ELF-1 (cell line): ENCODE measurements around the gene TTLL7.
"Not testable (repeated sequence)": the region's sequence is repeated elsewhere in the genome, so short reads cannot be mapped to it uniquely, and the experiment has no call there.

Experiments used
- DNase-seq: peaks from one replicate; pipeline ENCODE4 v3.0.0-alpha.2; 2016; ENCODE audit warnings: low read depth, low spot score

Gene TTLL7

DNA sequence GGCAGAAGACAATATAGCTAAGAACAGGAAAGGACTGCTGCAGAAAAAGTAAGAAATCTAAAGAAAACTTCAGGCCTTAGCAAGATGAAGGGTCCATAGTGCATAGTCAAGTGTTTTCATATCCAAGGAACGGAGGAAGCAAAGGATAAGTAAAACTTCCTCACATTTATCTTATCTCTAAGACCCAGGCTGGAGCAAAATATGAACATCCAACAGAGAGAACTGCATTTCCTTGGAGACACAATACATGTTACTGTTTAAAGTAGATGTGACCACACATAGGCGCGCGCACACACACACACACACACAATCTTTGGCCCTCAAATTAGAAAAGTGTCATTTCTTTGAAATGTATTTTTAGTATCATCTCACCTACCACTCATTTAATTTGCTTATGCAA, 66.7 kb downstream of the TTLL7 start:
- no peak for DNase-seq

DNA sequence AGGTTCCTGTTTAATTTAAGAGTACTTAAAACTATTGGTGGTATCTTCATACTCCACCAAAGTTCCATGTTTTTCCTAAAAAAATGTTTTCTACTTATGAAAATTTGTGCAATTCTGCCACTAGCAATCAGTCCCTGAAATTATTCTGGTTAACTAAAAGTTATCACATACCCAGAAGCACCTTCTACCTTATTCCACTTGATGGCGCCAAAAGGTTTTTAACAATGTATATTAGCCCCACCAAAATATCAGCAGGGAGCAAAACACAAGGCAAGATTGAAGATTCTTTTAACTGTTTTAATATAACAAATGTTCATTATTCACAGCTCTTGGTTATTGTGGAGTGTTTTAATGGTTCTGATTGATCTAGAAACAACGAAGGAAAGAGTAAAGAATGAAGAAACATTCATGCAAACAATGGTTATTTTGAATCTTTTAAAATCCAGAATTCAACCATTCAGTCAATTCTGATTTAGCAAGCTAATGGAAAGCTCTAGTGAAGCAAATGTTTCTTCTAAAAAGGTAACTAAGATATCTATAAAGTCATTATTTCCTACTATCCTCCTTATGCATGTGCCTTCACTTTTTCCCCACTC, 67.2 kb downstream of the TTLL7 start:
- peak; percentile 9 for DNase-seq

DNA sequence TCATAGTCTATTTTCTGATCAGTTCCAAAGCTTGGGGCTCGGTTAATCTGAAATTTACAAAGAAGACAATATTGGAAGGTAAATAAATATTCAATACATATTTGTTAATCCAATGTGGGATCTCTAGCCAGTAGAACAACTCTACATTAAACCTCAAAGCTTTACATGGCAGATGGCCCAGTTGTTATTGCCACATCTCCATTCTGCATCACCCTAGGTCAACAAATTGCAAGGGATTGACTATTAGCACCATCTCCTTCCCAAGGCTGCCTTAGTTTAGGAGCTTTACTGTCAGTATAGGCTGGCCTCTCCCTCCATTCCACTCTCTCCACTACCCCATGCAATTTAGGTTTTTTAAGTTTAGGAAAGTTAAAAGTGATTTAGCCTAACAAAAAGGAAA, 69.7 kb downstream of the TTLL7 start:
- no peak for DNase-seq

DNA sequence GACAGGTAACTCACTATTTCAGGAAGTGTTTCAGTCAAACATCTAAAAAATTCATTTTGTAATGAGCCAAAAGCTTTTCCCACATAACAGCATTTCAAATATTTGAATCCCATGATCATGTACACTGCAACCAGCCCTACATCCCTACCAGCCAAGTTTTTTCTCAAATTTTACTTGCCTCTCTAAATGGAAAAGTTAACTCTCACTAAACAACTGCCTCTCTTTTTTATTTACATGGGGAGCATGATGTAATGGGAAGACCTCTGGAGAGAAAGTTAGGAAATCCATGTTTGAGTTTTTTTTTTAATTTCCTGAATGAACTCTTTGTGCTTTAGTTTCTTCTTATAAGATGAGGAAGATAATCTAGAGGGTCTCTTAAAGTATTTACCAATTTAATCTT, 70.5 kb downstream of the TTLL7 start:
- DNase-seq, result no peak

DNA sequence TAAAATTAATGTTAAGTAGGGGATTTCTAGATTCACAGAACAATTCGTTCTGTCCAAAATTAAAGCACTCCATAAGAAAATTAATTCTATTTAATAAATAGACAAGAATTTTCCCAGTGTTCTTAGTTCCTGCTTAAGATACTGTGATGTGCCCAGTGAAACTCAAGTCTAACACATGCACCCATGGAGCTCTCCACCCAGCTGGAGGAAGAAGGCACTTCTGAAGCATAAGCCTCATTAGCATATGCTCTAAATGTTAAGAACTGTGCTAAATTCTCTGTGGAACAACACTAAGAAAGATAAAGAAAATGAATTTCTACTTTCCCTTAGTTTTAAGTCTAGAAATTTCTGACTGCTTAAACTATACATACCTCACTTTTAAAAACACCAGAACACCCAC, 71.2 kb downstream of the TTLL7 start:
- no peak for DNase-seq

DNA sequence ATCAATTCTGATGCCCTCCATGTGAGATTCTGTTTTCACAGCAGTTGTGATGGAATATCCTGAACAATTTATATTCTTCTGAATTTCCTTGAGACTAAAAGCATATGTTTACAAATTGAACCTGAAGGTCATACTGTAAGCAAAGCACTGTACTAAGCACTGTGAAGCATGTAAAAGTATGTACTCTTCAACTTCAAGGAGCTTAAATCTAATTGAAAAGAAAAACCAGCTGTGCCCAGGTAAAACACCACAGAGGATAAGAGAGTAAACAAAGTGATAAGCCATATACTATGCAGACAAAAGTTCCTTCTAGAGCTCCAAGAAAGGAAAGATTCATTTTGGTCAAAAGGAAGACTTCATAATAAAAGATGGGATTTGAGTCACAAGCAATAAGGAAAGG, 71.9 kb downstream of the TTLL7 start:
- no peak for DNase-seq

DNA sequence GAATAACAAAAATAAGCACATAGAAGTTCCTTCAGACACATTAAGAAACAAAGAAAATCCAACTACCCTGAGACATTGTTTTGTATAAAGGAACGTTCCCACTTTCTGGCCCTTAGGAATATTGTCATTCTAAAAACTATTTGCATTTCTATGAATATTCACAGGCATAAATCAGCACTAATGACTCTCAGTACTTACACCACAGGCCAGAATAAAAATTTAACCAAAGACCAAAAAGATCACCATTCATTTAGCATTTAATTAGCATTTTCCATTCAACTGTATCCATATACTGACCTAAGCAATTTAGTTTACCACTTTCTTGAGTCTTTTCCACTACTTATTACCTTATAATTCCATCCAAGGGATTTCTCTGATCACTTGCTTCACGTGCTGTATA, 75.4 kb downstream of the TTLL7 start:
- no peak for DNase-seq

DNA sequence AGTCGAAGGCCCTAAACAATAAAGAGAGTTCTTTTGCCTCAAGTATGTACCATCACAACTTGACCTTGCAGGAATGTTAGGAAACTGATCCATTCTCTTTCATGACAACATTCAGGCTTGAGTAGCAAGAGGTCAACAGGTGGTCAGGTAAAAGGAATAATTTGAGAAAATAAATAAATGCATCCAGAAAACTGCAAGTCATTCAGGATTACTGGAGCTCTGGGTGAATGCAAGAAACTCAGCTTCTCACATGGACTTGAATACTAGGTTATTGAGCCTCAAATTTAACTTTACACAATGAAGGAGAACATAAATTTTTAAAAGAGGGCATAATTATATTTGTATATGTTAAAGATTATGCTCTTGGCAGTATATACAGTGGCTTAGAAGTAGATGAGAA, 76.5 kb downstream of the TTLL7 start:
- DNase-seq, result no peak

DNA sequence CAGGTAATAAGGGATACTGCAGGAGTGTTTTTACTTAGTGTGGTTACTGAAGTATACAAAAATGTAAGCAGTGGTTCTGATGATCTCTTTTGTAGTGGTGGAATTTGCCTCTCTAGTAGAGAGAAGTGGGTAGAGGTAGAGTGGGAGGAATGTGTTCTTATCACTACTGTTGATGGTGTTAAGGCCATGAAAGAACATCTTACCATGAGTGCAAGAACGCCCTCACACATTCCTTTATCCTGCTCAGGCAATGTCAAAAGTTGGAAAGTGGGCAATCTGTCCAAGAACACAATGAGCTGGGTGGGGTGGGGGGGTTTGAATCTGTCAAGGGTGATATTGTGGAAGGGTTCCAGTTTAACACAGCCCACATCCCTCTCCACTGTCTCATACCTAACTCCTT, 78.6 kb downstream of the TTLL7 start:
- DNase-seq, result no peak

DNA sequence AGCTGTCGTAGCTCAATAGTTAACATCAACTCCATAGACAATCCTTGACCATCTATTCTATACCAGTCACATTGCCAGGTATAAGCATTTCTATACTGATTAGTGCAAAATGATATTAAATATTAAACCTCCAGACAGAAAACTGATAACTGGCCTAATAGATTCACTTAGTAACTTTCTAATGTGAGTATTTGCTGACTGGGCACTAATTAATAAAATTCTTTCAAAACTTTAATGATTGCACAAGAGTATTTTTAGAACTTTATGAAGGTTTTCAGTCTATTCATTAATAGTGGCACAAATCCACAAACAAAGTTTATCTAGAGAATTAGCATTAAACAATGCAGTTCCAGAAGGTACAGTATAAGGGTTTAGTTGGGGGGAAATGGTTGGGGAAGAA, 79.1 kb downstream of the TTLL7 start:
- DNase-seq, result no peak

DNA sequence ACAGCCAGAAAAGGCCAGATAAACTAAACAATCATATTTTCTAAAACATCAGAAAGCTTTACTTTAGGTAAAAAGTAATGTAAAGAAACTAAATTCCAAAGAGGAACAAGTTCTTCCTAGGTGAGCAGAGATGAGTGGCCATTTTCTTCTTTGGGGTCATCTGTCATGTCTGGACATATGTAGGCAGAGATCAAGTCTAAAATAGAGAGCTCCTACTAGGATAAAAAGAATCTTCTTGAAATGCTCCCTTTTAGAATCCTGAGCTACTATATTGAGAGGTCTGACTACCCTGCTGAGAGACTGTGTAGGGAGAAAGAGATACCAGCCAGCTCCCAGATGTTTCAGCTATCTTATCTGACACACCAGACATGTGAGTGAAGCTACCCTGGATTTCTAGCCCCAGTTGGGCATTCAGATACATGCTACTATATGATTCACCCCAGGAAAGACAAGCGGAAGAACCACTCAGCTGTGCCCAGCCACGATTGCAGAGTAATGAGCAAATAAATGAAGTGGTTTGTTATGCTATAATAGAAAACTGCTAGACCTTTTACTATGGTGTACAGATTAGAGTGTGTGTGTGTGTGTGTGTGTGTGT, 80.1 kb downstream of the TTLL7 start:
- no peak for DNase-seq

DNA sequence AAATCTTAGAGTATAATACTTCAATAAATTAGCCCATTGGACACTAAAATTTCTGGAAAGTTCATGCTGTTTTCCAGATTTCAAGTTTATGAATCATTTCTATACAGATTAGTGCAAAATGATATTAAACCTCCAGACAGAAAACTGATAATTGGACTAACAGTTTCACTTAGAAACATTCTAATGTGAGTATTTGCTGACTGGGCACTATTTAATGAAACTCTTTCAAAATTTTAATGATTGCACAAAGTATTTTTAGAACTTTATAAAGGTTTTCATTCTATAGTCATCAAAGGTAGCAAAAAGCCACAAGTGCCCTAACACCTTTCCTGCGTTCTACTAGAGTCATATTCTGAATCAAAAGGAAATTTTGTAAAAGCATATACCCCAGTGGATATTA, 81.0 kb downstream of the TTLL7 start:
- no peak for DNase-seq

DNA sequence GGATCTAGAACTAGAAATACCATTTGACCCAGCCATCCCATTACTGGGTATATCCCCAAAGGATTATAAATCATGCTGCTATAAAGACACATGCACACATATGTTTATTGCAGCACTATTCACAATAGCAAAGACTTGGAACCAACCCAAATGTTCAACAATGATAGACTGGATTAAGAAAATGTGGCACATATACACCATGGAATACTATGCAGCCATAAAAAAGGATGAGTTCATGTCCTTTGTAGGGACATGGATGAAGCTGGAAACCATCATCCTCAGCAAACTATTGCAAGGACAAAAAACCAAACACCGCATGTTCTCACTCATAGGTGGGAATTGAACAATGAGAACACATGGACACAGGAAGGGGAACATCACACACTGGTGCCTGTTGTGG, 82.8 kb downstream of the TTLL7 start:
- not testable (repeated sequence) for DNase-seq

DNA sequence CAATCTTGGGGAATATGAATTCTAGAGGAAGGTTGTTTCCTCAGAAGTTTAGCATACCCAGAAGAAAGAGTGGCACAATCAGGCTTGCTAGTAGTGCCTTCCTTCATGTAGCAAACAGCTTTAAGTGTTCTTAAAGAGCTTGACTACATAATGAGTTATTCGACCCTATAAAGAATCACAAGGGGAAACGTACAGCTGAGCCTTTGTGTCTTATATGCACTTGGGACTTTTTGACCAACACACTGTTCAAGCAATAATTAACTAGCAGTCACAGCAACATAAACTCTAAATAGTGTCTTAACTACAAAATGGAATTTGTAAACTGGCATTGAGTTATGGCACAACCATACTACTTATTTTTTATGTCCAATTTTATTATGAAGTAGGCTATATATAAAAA, 86.1 kb downstream of the TTLL7 start:
- DNase-seq, result no peak

DNA sequence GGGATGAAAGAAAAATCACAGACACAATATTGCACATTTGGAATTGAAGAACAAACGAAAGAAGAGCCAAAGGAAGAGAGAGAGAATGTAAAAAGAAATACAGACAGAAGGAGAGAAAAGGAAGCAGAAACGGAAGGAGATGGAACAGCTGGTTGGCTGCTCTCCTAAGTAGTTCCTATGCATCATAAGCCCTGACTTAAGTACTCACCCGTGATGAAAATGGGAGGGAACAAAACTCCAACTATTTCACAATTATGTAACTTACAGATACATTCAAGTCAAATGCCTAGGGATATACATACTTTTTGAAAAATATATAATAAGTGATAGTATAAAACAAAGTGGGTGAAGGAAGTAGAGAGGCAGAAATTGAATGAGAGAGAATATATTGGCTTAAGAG, 88.5 kb downstream of the TTLL7 start:
- DNase-seq, result no peak

DNA sequence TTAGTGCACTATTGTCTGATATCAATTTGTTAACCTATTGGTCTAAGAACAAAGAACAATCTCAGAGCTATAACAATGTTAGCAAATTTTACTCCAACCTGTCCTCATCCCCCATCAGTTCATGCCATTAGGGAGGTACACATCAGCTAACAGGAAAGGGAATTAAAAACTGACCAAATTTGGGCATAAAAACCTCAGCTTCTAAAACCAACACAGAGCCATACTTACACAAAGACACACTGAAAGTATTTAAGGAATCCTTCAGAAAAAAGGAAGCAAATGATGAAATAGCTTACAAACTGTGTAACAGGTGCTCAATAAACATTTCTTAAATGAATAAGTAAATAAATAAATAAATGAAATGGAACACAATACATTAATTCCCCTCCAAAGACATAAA, 89.2 kb downstream of the TTLL7 start:
- DNase-seq, result no peak

DNA sequence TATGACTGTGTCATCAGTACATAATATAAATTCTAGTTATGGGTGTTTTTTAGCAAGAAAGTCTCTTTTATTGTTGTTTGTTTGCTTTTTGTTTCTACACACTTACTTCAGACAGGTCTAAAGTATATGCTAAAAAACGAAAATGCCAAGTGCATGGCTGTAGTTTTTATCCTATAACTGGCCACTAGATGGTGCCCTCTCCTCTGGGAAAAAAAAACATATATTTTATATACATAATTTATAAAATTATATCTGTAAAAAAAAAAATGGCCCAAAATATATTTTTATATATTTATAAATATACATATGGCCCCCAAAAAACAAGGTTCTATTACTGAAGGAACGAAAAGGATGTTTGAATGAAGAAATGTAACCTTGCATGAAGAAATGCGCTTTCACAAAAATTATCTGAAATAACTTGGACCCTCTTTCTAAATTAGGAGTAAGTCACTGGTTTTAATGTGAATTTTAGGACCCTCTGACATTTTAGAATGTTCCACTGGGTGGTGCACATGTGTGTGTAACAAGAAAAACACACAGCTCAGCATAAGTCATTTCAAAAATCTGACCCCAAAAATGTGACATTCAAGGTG, 93.5 kb downstream of the TTLL7 start:
- no peak for DNase-seq

DNA sequence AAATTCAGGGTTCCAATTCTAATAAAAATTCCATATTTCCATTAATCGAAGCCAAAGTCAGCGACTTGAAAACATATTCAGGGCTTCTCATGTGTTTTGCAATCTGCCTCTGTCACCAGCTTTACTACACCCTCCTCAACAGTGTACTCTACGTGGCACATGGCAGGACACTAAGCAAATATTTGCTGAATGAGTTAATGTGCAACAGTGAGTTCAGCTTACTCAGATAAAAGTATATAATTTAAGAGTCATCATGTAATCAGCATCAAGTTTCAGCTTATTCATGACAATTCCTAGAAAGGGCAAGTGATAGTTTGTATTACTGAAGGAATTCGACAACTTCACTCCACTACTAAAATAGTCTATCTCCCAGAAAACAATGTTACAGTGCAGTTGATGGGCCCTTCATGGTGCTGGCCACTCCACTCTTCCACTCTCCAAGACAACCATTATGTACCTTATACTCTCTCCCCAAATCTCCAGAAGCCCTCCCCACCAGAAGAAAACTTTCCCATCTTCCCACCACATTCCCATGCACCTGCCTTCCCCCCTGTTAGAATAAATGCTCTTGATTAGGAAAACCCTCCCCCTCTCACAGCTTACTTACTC, 97.3 kb downstream of the TTLL7 start:
- DNase-seq, result no peak

DNA sequence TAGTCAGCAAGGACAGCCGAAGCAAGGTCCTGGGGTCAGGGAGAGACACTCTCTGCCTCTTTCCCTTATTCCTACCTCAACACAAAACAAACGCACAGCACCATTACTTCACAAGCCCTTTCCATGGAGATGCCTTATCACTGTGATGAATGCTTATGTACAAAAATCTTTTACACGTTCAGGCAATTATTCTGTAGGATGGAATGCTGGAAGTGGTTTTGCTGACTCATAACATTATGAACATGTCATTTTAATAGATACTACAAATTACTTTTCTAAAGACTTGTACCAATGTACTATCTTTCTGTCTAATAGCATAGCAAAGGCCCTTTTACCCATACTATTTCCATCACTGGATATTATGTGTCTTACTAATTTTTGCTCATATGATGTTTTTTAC, 98.4 kb downstream of the TTLL7 start:
- DNase-seq, result no peak

DNA sequence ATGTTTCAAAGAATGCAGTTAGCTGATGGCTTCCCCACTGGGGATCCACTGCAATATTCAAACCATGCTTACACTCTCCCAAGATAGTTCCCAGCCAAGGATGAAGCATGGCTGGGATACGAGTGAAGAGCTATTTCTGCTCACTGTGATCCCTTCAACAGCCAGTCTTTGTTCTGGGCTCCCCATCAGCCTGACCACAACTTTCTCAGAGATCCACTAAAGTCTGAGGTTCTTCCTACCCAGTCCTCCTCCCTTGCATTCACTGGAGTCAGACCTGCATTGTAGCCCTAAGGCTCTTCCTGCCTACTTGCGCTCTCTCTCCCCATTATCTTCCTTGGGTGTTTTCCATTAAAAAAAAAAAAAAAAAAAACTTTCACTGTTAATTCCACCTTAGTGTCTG, 101.4 kb downstream of the TTLL7 start:
- DNase-seq, result no peak

DNA sequence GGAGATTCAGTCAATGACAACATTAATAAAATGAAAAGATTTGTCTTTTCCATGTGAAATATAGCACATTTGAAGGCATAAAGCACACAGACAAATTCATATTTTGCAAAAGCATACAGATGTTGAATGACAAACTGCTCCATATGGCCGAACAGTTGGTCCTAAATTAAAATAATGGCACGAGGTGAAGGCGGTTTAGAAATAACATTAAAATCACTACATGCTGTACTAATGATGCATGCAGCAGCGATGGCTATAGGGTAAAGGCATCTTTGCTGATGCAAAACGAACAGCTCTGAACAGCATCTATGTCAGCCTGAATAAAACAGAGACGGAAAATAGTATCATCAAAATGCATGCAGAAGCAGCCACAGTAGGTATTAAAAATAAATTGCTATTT, 102.6 kb downstream of the TTLL7 start:
- no peak for DNase-seq

DNA sequence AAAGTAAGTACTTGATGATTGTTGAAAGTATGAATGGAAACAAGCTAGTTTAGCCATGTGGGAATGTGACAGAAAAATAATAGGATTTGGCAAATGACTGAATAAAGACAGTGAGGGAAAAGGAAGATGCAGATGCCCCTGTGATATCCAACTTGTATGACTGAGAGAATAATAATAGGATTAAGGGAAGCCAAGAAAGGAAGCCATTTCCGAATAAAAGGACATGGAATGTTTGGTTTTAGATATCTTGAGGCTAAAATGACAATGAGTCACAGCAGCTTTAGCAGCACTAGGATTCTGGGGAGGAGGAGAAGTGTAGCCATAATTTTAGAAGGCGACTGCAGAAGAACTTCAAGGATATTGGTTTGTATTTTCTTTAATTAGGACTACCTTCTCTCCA, 109.2 kb downstream of the TTLL7 start:
- DNase-seq, result no peak

DNA sequence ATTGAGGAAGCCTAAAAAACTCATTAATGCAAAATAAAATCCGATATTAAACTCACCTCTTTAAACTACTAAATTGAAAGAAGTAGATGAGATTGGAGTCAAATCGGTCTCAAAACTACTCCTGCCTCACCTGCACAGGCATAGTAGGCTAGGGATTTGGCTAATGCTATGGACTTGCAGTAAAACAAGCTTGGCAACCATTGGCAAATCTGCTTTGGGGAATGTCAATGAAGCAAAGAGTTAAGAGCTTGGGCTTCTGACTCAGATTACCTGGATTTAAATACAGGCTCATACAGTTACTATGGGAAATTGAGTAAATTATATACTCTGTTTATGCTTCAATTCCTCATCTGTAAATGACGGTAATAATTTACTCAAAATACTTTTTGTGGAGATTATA, 111.4 kb downstream of the TTLL7 start:
- no peak for DNase-seq
